H1 (cell line): ENCODE measurements around the gene MRPL20. TPM values are rescaled to one million over a fixed set of nuclear protein-coding genes. Genes with fewer than 3 reads are reported as not detected.

Experiments used
- BACH1 ChIP-seq: IDR thresholded peaks from 2 replicates; pipeline ENCODE4 v1.6.1; 2012; ENCODE audit warnings: low read length, improper control_type of control experiment
- CBX8 ChIP-seq: fragments of 300-800, 300-1000 bp; sonication (generic); IDR thresholded peaks from 2 replicates; pipeline ENCODE4 v1.7.1; 2016; ENCODE audit warnings: low read depth, low read length, borderline replicate concordance
- CEBPB ChIP-seq: IDR thresholded peaks from 2 replicates; pipeline ENCODE4 v1.6.1; 2012; ENCODE audit warnings: low read depth, low read length
- CREB1 ChIP-seq: IDR thresholded peaks from 2 replicates; pipeline ENCODE4 v1.6.1; 2012; ENCODE audit warnings: inconsistent platforms
- CTCF ChIP-seq, 3 experiments: IDR thresholded peaks; 1 replicate in 2 of 3; 2 replicates in 1 of 3; pipeline versions ENCODE4 v1.5.1 to v1.6.1; 2011; ENCODE audit warnings: low read length in 3 of 3, mild to moderate bottlenecking in 3 of 3, inconsistent platforms in 2 of 3, low read depth in 1 of 3, moderate library complexity in 1 of 3; ENCODE audit not compliant: insufficient read depth in 1 of 3; ENCODE audit errors: control extremely low read depth in 1 of 3
- EZH2 ChIP-seq: fragments of 200-600 bp; sonication (generic); IDR thresholded peaks from 2 replicates; pipeline ENCODE4 v1.7.1; 2012; ENCODE audit warnings: low read depth, mild to moderate bottlenecking, moderate library complexity, low read length, inconsistent platforms; ENCODE audit not compliant: severe bottlenecking
- FOSL1 ChIP-seq: IDR thresholded peaks from 2 replicates; pipeline ENCODE4 v1.6.1; 2011; ENCODE audit warnings: mild to moderate bottlenecking, low read depth, low read length, moderate library complexity; ENCODE audit not compliant: insufficient read depth
- GTF2F1 ChIP-seq: IDR thresholded peaks from 2 replicates; pipeline ENCODE4 v1.6.1; 2012; ENCODE audit warnings: low read depth, low read length, improper control_type of control experiment, borderline replicate concordance
- KDM4A ChIP-seq: IDR thresholded peaks from one replicate; pipeline ENCODE4 v1.7.1; 2012; ENCODE audit warnings: low read depth, mild to moderate bottlenecking, moderate library complexity, low read length, inconsistent platforms; ENCODE audit not compliant: severe bottlenecking
- PHF8 ChIP-seq: fragments of 200-600 bp; sonication (generic); conservative IDR thresholded peaks from 2 replicates; pipeline ENCODE4 v1.7.1; 2012; ENCODE audit warnings: low read depth, mild to moderate bottlenecking, inconsistent platforms, low read length, moderate library complexity
- RBBP5 ChIP-seq: IDR thresholded peaks from 2 replicates; pipeline ENCODE4 v1.7.1; 2012; ENCODE audit warnings: low read depth, mild to moderate bottlenecking, inconsistent platforms, low read length, moderate library complexity, borderline replicate concordance
- RXRA ChIP-seq: IDR thresholded peaks from 2 replicates; pipeline ENCODE4 v1.6.1; 2011; ENCODE audit warnings: low read depth, mild to moderate bottlenecking, low read length, moderate library complexity; ENCODE audit not compliant: insufficient read depth
- SAP30 ChIP-seq: fragments of 300-600 bp; sonication (generic); IDR thresholded peaks from 2 replicates; pipeline ENCODE4 v1.7.1; 2012; ENCODE audit warnings: low read length, moderate library complexity, mild to moderate bottlenecking, inconsistent platforms; ENCODE audit not compliant: insufficient read depth, insufficient replicate concordance
- SIRT6 ChIP-seq: IDR thresholded peaks from one replicate; pipeline ENCODE4 v1.7.1; 2012; ENCODE audit warnings: low read length, inconsistent platforms
- SP1 ChIP-seq: IDR thresholded peaks from 2 replicates; pipeline ENCODE4 v1.6.1; 2011; ENCODE audit warnings: low read depth, low read length
- SP2 ChIP-seq: IDR thresholded peaks from 2 replicates; pipeline ENCODE4 v1.6.1; 2012; ENCODE audit warnings: mild to moderate bottlenecking, low read length, inconsistent platforms
- SP4 ChIP-seq: IDR thresholded peaks from 2 replicates; pipeline ENCODE4 v1.6.1; 2012; ENCODE audit warnings: low read length, inconsistent platforms
- USF2 ChIP-seq: IDR thresholded peaks from 2 replicates; pipeline ENCODE4 v1.6.1; 2011; ENCODE audit warnings: low read length, improper control_type of control experiment
- YY1 ChIP-seq: IDR thresholded peaks from 2 replicates; pipeline ENCODE4 v1.6.1; 2011; ENCODE audit warnings: low read depth, mild to moderate bottlenecking, low read length
- polyA plus RNA-seq, 7 experiments: library from polyadenylated mRNA; depleted of rRNA in 3 of 7; stranded (reverse) in 5 of 7; unstranded in 2 of 7; fragments of >200 nt in 5 of 7; fragments of 200-250 nt in 2 of 7; gene quantifications; 1 replicate in 5 of 7; 2 replicates in 1 of 7; 4 replicates in 1 of 7; pipeline versions ENCODE4 v1.2.1 to v1.2.3, GENCODE V29; 2011 to 2013; ENCODE audit warnings: missing spikeins in 2 of 7, mixed read lengths in 2 of 7
- total RNA-seq: library from RNA; stranded (reverse); fragmentation: NEBNext Ultra II Directional; extraction: Animal tissue kit (Norgen Biotek cat#: 25700); gene quantifications from 2 replicates; pipeline ENCODE4 v1.2.1, GENCODE V29; 2021
- TF ChIP-seq, protein P1 (sequence below): IDR thresholded peaks from 2 replicates; pipeline ENCODE4 v1.6.1; 2012; ENCODE audit warnings: inconsistent platforms

MRPL20 gene
- total and polyA plus RNA-seq, 2 of the 8 experiments (the other 6 are each of a cell fraction or from before 2014, with no cell fraction given): 126 to 151 TPM

DNA sequence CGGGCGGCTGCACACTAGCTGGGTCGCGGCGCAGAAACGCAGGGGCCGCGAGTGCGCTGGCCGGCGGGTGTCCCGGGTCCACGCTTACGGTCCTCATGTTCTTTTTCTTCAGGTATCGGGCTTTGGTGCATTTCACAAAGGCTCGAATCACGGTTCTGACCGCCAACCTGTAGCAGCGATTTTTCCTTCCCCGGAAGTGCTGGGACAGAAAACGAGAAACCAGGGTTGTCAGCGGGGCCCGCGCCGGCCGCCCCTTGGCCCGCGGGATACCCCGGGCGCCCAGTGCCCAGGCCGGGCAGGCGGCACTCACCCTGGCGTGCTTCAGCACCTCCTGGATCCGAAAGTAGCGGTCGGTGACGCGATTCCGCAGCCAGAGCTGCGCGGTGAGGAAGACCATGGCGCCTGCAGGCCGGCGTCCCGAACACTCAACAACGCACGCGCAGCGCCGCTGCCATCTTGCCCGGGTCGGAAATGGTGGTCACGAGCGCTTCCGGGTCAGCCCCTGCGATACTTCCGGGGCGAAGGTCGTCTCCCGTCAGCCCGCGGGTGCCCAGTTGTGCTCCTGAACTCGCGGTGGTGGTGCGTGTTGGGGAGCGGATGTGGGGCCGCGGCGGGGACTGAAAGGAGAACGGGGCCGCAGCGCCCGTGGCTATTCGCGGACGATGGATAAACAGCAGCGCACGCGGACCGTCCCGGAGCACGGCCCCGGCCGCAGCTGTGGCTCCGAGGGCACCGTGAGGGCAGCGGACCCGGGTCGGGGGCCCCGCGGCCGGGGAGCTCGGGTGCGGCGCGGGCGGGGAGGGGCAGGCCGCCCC lies at the start of gene MRPL20 (continued):
- TF ChIP-seq, protein P1, sequence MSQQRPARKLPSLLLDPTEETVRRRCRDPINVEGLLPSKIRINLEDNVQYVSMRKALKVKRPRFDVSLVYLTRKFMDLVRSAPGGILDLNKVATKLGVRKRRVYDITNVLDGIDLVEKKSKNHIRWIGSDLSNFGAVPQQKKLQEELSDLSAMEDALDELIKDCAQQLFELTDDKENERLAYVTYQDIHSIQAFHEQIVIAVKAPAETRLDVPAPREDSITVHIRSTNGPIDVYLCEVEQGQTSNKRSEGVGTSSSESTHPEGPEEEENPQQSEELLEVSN: no peak; the same call in 1 of the 2 replicates
- TF ChIP-seq CEBPB (no peak), RBBP5 (peak; percentile 90; the same call in 1 of the 2 replicates), SP1 (no peak), CTCF (IDR thresholded peaks at IDR 0.05; ENCODE audit: control extremely low read depth in 1 of 3, insufficient read depth in 1 of 3, low read depth in 1 of 3, low read length in 3 of 3) (0 out of 4 replicates have a peak, but pooled peaks of 1 of the 3 experiments have one; percentile 0), GTF2F1 (no peak; the same call in 1 of the 2 replicates), USF2 (no peak), BACH1 (no peak; the same call in 1 of the 2 replicates), SIRT6 (no peak), CBX8 (no peak), SP2 (no peak), YY1 (peak; percentile 97), RXRA (no peak), KDM4A (peak; percentile 28), FOSL1 (no peak), SAP30 (no peak), SP4 (no peak), EZH2 (no peak), CREB1 (peak; percentile 60), PHF8 (peak; percentile 88)
